ENCODE data around the gene NKD1.

DNA sequence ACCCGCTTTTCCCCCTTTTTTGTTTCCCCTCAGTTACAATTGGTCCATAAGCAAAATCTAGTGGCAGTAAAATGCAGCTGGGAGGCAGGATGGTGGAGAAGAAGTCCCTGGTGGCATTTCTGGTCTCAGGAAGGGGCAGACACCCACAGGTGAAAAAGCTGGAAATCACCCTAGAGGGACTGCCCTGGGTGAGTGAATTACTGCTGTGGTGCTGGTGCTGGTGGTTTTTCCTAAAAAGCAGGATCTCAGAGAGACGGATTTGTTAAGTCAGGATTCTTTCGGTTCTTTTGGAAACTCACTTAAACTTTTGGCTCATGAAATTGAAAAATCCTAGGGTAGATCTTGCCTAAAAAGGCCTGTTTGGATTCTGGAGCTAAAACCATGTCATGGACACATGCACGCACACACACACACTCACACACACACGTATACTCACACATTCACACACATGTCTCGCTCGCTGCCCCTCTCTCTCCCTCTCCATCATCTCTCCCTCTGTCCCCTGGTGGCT is 65.8 kb downstream of the NKD1 start:
- TF ChIP-seq, protein P1, sequence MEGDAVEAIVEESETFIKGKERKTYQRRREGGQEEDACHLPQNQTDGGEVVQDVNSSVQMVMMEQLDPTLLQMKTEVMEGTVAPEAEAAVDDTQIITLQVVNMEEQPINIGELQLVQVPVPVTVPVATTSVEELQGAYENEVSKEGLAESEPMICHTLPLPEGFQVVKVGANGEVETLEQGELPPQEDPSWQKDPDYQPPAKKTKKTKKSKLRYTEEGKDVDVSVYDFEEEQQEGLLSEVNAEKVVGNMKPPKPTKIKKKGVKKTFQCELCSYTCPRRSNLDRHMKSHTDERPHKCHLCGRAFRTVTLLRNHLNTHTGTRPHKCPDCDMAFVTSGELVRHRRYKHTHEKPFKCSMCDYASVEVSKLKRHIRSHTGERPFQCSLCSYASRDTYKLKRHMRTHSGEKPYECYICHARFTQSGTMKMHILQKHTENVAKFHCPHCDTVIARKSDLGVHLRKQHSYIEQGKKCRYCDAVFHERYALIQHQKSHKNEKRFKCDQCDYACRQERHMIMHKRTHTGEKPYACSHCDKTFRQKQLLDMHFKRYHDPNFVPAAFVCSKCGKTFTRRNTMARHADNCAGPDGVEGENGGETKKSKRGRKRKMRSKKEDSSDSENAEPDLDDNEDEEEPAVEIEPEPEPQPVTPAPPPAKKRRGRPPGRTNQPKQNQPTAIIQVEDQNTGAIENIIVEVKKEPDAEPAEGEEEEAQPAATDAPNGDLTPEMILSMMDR (IDR thresholded peaks at IDR 0.05): no peak
- TF ChIP-seq POLR2A (IDR thresholded peaks at IDR 0.05): no peak

All from uterus (tissue), 2 donors.